Activated T-cell treated with anti-CD3 and anti-CD28 coated beads, Interleukin-2, amount 50 U/mL, for 72 hours (primary cell): Measurements from ENCODE around the gene PKD1L1. TPM values are rescaled to one million over a fixed set of nuclear protein-coding genes. Genes with fewer than 3 reads are reported as not detected.

Source experiments
- ATAC-seq, 2 donors: fragments of 150-1000 bp; cut with Tn5 transposase; replicated peaks in 1 of 2; 2 replicates each; pipeline ENCODE4 v1.10.0; 2021; ENCODE audit warnings: moderate library complexity in 2 of 2, mild to moderate bottlenecking in 1 of 2
- DNase-seq, 2 donors: peaks; one replicate each; pipeline ENCODE4 v3.0.0; 2021 to 2022; ENCODE audit warnings: mixed read lengths in 1 of 2
- H3K27ac Mint-ChIP-seq: one replicate; pipeline ENCODE4 v1.8.0; 2022; ENCODE audit warnings: mild to moderate bottlenecking, moderate library complexity, mixed read lengths
- H3K27me3 Mint-ChIP-seq: one replicate; pipeline ENCODE4 v1.8.0; 2022; ENCODE audit warnings: low read depth, mixed read lengths
- H3K36me3 Mint-ChIP-seq, 2 donors: one replicate each; pipeline ENCODE4 v1.8.0; 2022; ENCODE audit warnings: mixed read lengths in 2 of 2, mild to moderate bottlenecking in 1 of 2; ENCODE audit not compliant: insufficient read depth in 2 of 2
- H3K4me1 Mint-ChIP-seq: one replicate; pipeline ENCODE4 v1.8.0; 2022; ENCODE audit warnings: low read depth, mixed read lengths
- H3K4me3 Mint-ChIP-seq, 2 donors: one replicate each; pipeline ENCODE4 v1.8.0; 2022; ENCODE audit warnings: mild to moderate bottlenecking in 2 of 2, mixed read lengths in 2 of 2, moderate library complexity in 2 of 2
- H3K9me3 Mint-ChIP-seq, 2 donors: one replicate each; pipeline ENCODE4 v1.8.0; 2022; ENCODE audit warnings: mixed read lengths in 2 of 2
- total RNA-seq, 2 donors: library from RNA; stranded (reverse); gene quantifications; one replicate each; pipeline ENCODE4 v1.2.3, GENCODE V29; 2022

The PKD1L1 gene
- total RNA-seq, 2 donors from 2014 or later, result 0.10 to 0.35 TPM

DNA sequence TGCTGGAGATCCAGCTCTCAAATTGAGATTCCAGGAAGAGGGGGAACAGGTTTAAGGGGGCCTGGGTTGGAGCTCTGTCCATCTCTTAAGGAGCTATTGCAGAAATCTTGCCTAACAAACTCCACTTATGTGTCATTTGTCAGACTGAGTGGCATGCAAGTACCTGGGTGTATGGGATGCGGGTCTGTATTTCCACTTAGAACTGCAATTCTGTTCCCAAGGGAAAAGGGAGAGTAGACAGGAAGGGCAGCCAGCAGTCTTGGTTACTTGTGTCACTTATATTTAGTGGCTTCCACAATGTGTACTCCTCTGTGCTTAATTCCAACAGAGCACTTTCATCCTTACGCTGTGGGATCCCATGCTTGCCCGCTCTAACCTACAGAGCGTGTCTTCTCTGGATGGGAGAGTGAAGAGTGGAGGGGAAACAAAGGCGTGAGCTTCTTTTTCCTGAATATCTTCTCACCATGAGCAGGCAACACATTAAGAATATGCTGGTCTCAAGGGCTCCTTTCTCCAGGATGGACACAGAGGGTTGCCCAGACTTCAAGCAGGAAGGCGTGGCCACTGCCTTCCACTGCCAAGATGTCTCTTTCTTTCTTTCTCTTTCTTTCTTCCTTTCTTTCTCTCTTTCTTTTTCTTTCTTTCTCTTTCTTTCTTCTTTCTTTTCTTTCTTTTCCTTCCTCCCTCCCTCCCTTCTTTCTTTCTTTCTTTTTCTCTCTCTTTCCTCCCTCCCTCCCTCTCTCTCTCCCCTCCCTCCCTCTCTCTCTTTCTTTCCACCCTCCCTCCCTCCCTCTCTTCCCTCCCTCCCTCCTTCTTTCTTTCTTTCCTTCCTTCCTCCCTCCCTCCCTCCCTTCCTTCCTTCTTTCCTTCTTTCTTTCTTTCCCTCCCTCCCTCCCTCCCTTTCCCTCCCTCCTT is 212.6 kb downstream of the PKD1L1 start:
- Mint-ChIP-seq H3K4me3 (no peak overlapping the region), H3K27ac (no peak overlapping the region), H3K4me1 (no peaks in the 10 kb centered on the region), H3K9me3 (no peaks in the 10 kb centered on the region), H3K36me3 (no peaks in the 10 kb centered on the region), H3K27me3 (no peaks in the 10 kb centered on the region)
- ATAC-seq (no peak), DNase-seq (no peak)

- peaks cover 0 to 2% of the 10 kb centered on the region in 2 donors for H3K9me3 Mint-ChIP-seq
- H3K36me3 Mint-ChIP-seq, result no peaks in the 10 kb centered on the region
- no peak overlapping the region for H3K4me3 Mint-ChIP-seq
- no peak for ATAC-seq
- H3K27ac Mint-ChIP-seq, result no peak overlapping the region
- no peak for DNase-seq
- no peaks in the 10 kb centered on the region for H3K27me3 Mint-ChIP-seq
- no peaks in the 10 kb centered on the region for H3K4me1 Mint-ChIP-seq
Measured at GRCh38 chr7:47734949-47735291, 213.3 kb downstream of the PKD1L1 start.

DNA sequence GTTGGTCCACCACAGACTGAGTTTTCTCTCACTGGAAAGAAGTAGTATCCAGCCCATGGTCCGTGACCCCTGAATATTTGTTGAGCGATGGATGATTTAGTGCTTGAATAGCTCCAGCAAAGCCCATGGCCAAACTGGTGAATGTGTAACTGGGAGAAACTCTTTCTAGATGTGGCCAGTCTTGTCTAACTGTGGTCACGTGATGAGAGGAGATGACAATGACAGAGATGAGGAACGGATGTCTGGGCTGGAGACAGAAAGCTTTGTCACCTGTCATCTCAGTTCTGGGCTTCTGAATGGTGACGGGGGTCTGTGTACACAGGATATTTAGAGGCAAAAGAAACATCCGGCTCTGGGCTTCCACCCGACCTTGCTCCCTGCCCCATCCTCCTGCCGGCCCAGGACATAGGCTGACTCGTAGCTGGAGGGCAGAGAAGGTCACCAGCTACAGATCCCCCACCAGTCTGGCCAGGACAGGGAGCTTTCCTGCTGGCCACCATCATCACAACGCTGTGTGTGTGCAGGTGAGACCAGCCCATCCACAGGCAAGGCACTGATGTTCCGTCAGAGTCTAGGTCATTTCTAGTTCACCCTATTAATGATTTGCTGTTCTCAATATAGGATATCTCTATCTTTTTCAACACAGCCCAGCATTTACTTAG is 213.8 kb downstream of the PKD1L1 start:
- no peak overlapping the region for H3K4me3 Mint-ChIP-seq
- no peaks in the 10 kb centered on the region for H3K4me1 Mint-ChIP-seq
- no peak for ATAC-seq
- H3K36me3 Mint-ChIP-seq, result no peaks in the 10 kb centered on the region
- H3K27ac Mint-ChIP-seq, result no peak overlapping the region
- DNase-seq, result no peak
- H3K9me3 Mint-ChIP-seq, result peaks cover 0 to 2% of the 10 kb centered on the region in 2 donors
- no peaks in the 10 kb centered on the region for H3K27me3 Mint-ChIP-seq

GRCh38 chr7:47730142-47730541 is 218.1 kb downstream of the PKD1L1 start:
- ATAC-seq, result no peak
- no peaks in the 10 kb centered on the region for H3K27me3 Mint-ChIP-seq
- H3K4me1 Mint-ChIP-seq, result no peaks in the 10 kb centered on the region
- H3K4me3 Mint-ChIP-seq, result no peak overlapping the region
- H3K27ac Mint-ChIP-seq, result no peak overlapping the region
- peaks cover 0 to 2% of the 10 kb centered on the region in 2 donors for H3K9me3 Mint-ChIP-seq
- DNase-seq, result no peak
- H3K36me3 Mint-ChIP-seq, result no peaks in the 10 kb centered on the region

- ATAC-seq, result no peak
- Mint-ChIP-seq H3K9me3 (peaks cover 0 to 2% of the 10 kb centered on the region in 2 donors), H3K4me3 (no peak overlapping the region), H3K27me3 (no peaks in the 10 kb centered on the region), H3K27ac (no peak overlapping the region), H3K36me3 (no peaks in the 10 kb centered on the region), H3K4me1 (no peaks in the 10 kb centered on the region)
- DNase-seq, result no peak
Measured at GRCh38 chr7:47726047-47726726, 222.1 kb downstream of the PKD1L1 start.

GRCh38 chr7:47725031-47725780 is 223.1 kb downstream of the PKD1L1 start:
- H3K27me3 Mint-ChIP-seq, result no peaks in the 10 kb centered on the region
- ATAC-seq (no peak), DNase-seq (no peak)
- no peaks in the 10 kb centered on the region for H3K4me1 Mint-ChIP-seq
- H3K9me3 Mint-ChIP-seq, result peaks cover 0 to 2% of the 10 kb centered on the region in 2 donors
- H3K4me3 Mint-ChIP-seq, result no peak overlapping the region
- H3K36me3 Mint-ChIP-seq, result no peaks in the 10 kb centered on the region
- no peak overlapping the region for H3K27ac Mint-ChIP-seq

Other genes with a start within 250 kb of the PKD1L1 start
- gene HUS1, start 31.1 kb upstream of the PKD1L1 start, total RNA-seq, result 10 to 100 TPM; 38.3 to 41.1 TPM
- under 1 TPM in 1 of 2 donors, not detected in 1; 0.99 TPM for gene SUN3, start 80.6 kb upstream of the PKD1L1 start, total RNA-seq
- gene C7orf57, start 87.1 kb upstream of the PKD1L1 start, total RNA-seq, result under 1 TPM; 0.12 to 0.56 TPM
- 100 to 1,000 TPM in 1 of 2 donors, 10 to 100 TPM in 1; 92.2 to 122 TPM for gene UPP1, start 140.8 kb upstream of the PKD1L1 start, total RNA-seq
- not detected for gene ABCA13, start 223.0 kb upstream of the PKD1L1 start, total RNA-seq